Colonic mucosa (tissue), 4 donors: ENCODE measurements around the gene DNLZ. TPM values are rescaled to one million over a fixed set of nuclear protein-coding genes. Genes with fewer than 3 reads are reported as not detected.

ENCODE experiments used
- DNase-seq: peaks from one replicate; pipeline ENCODE4 v3.0.0-alpha.2; 2020
- H3K27ac ChIP-seq: fragments of 200-600 bp; one replicate; pipeline ENCODE4 v1.8.0; 2021
- H3K27me3 ChIP-seq: fragments of 200-600 bp; one replicate; pipeline ENCODE4 v1.8.0; 2021
- H3K36me3 ChIP-seq: fragments of 200-600 bp; one replicate; pipeline ENCODE4 v1.8.0; 2021
- H3K4me1 ChIP-seq: fragments of 200-600 bp; one replicate; pipeline ENCODE4 v1.8.0; 2021; ENCODE audit warnings: mild to moderate bottlenecking
- H3K4me3 ChIP-seq: fragments of 200-600 bp; one replicate; pipeline ENCODE4 v1.8.0; 2021
- H3K9ac ChIP-seq, 2 donors: one replicate each; pipeline ENCODE4 v1.7.0; 2013; ENCODE audit warnings: control low read depth in 2 of 2, low read depth in 2 of 2, low read length in 2 of 2
- H3K9me3 ChIP-seq: fragments of 200-600 bp; one replicate; pipeline ENCODE4 v1.8.0; 2021
- intact Hi-C: fragments of 100-400 bp; cut with DNase I; formaldehyde crosslinking; loops from one replicate; pipeline ENCODE4 v1.14.1; 2022
- total RNA-seq, 2 donors: library from RNA; stranded (reverse); fragmentation: NEBNext Ultra II Directional in 1 of 2; extraction: Animal tissue kit (Norgen Biotek cat#: 25700) in 1 of 2; gene quantifications; one replicate each; pipeline ENCODE4 v1.2.1, GENCODE V29; 2021
- TF ChIP-seq, protein P1 (sequence below): fragments of 200-600 bp; IDR thresholded peaks from one replicate; pipeline ENCODE4 v1.8.0; 2022; ENCODE audit warnings: antibody characterized with exemption, mild to moderate bottlenecking
- donor health status: healthy.
- donor health status: DM: no; HTN: no; CAD: no.
- donor health status: DM: no; HTN: no; CAD: no.

DNLZ gene
- total RNA-seq, 2 donors from 2014 or later, result 10.0 to 10.8 TPM

- Histone ChIP-seq H3K27me3 (no peaks in the 10 kb centered on the region), H3K27ac (no peak overlapping the region), H3K9ac (no peak overlapping the region), H3K36me3 (no peaks in the 10 kb centered on the region), H3K4me1 (no peaks in the 10 kb centered on the region), H3K9me3 (no peaks in the 10 kb centered on the region), H3K4me3 (no peak overlapping the region)
- TF ChIP-seq, protein P1, sequence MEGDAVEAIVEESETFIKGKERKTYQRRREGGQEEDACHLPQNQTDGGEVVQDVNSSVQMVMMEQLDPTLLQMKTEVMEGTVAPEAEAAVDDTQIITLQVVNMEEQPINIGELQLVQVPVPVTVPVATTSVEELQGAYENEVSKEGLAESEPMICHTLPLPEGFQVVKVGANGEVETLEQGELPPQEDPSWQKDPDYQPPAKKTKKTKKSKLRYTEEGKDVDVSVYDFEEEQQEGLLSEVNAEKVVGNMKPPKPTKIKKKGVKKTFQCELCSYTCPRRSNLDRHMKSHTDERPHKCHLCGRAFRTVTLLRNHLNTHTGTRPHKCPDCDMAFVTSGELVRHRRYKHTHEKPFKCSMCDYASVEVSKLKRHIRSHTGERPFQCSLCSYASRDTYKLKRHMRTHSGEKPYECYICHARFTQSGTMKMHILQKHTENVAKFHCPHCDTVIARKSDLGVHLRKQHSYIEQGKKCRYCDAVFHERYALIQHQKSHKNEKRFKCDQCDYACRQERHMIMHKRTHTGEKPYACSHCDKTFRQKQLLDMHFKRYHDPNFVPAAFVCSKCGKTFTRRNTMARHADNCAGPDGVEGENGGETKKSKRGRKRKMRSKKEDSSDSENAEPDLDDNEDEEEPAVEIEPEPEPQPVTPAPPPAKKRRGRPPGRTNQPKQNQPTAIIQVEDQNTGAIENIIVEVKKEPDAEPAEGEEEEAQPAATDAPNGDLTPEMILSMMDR, result no peak
- DNase-seq, result no peak
- intact Hi-C loops, result no loop called here
Measured at GRCh38 chr9:136383436-136383835, 19.9 kb upstream of the DNLZ start.

DNA sequence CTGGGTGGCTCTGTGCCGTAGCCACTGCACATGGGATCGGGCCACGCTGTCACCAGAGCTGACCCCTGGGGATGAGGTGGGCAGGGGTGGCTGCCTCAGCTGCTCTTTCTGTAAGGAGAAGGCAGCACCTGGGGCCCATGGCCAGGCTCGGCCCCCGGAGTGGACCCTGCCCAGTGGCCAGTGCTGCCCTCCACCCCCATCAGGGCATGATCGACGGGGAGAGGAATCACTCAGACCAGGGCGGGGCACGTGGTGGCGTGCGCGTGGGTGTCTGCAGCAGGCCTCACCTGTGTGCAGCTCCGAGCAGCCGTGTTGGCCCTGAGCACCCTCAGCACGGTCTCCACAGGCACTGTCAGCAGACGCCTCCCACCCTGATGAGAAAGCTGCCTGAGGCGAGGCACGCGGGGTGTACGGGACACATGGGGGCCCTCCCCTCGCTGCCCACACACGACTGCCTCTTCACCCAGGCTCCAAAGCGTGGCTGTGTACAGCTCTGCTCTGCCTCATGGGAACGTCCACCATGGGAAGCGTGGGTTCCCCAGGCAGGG is 18.5 kb upstream of the DNLZ start:
- DNase-seq, result no peak

DNA sequence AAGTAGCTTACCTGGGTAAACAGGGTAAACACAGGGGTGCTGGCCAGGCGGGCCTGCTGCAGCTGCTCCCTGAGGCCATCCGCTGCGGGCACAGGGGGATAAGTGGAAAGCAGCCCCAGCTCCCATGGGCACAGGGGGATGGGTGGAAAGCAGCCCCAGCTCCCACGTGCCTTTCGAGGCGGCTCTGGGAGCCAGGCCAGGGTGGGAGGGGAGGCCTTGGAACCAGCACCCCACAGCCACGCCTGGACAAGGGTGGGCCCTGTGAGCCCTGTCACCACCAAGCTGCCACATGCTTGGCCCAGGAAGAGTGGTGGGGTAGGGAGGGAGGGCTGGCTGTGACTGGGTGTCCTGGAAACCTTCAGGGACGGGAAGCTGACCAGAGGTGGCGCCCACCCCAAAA is 17.8 kb upstream of the DNLZ start:
- TF ChIP-seq, protein P1, result no peak
- Histone ChIP-seq H3K9ac (no peak overlapping the region), H3K27ac (no peak overlapping the region), H3K4me1 (no peaks in the 10 kb centered on the region), H3K9me3 (no peaks in the 10 kb centered on the region), H3K27me3 (no peaks in the 10 kb centered on the region), H3K36me3 (no peaks in the 10 kb centered on the region), H3K4me3 (no peak overlapping the region)
- no peak for DNase-seq
- intact Hi-C loops, result no loop called here

More for the DNA sequence above, 18.5 kb upstream of the DNLZ start:
- Histone ChIP-seq H3K27ac (no peak overlapping the region), H3K9me3 (no peaks in the 10 kb centered on the region), H3K27me3 (no peaks in the 10 kb centered on the region), H3K36me3 (no peaks in the 10 kb centered on the region), H3K4me1 (no peaks in the 10 kb centered on the region), H3K9ac (no peak overlapping the region), H3K4me3 (no peak overlapping the region)
- intact Hi-C loops, result no loop called here
- TF ChIP-seq, protein P1, result no peak

DNA sequence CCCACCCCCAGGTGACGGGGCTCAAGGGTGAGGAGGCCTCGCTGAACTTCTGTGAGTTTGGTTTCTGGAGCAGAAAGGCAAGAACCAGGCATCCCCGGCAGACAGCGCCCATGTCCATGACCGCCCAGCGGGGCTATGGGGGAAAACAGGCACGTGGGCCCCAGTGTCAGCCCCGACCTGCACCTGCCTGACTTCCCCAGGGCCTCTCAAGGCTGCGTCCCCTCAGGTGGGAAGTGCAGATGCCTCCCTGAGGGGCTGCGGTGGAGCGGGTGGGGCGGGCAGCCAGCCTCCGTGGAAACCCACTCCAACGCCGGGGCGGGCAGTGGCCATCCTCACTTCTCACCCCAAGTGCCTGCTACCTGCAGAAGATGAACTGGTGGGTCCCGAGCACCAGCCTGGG is 16.8 kb upstream of the DNLZ start:
- no peaks in the 10 kb centered on the region for H3K27me3 ChIP-seq
- H3K36me3 ChIP-seq, result no peaks in the 10 kb centered on the region
- no peak overlapping the region for H3K9ac ChIP-seq
- H3K9me3 ChIP-seq, result no peaks in the 10 kb centered on the region
- intact Hi-C loops, result no loop called here
- H3K4me1 ChIP-seq, result no peaks in the 10 kb centered on the region
- DNase-seq, result no peak
- H3K4me3 ChIP-seq, result no peak overlapping the region
- TF ChIP-seq, protein P1, result no peak
- H3K27ac ChIP-seq, result no peak overlapping the region

DNA sequence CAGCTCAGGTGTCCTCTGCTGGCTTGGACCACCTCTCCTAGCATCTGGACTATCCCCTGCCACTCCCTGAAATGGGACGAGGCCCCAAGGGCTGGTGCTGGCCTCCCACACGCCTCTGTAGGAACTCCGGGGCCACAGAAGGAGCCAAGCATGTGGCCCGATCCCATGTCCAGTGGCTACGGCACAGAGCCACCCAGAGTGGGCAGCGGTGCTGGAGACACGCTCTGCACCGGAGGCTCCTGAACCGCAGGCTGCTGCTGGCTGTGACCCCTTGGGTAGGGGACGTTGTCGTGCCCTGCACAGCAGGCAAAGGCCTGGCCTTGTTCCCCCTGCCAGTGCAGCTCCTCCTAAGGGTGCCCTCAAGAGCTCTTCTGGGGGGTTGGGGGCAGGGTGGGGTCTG is 16.3 kb upstream of the DNLZ start:
- Histone ChIP-seq H3K4me3 (no peak overlapping the region), H3K9ac (no peak overlapping the region), H3K4me1 (no peaks in the 10 kb centered on the region), H3K36me3 (no peaks in the 10 kb centered on the region), H3K27ac (no peak overlapping the region), H3K9me3 (no peaks in the 10 kb centered on the region), H3K27me3 (no peaks in the 10 kb centered on the region)
- TF ChIP-seq, protein P1, result no peak
- intact Hi-C loops, result no loop called here
- no peak for DNase-seq
